K562 (cell line): ENCODE data around the gene LBHD1. TPM values are rescaled to one million over a fixed set of nuclear protein-coding genes. Genes with fewer than 3 reads are reported as not detected.
A peak's percentile ranks its signal among the peaks of the same experiment; 100 is the strongest.

Experiments used
- ATAC-seq: fragments of 200-7000 bp; cut with Tn5 transposase; 3 replicates; pipeline ENCODE4 v1.9.1; 2020; ENCODE audit warnings: moderate library complexity
- BruUV-seq: library from RNA; stranded (reverse); fragments of 400-500 nt; replicated peaks from 2 replicates; lab custom pipeline; 2021; lab: Mats Ljungman, UMichigan
- CTCF ChIA-PET: fragments of 300-600 bp; formaldehyde crosslinking; extraction: SDS; loops from one replicate; lab custom pipeline; 2021; ENCODE audit warnings: low intra/inter-chr PET ratio; lab: Yijun Ruan, JAX
- POLR2A ChIA-PET: fragments of 300-600, 350-650 bp; sonication (Branson Sonifier 250); formaldehyde crosslinking; extraction: SDS; loops from one replicate; lab custom pipeline; 2021; ENCODE audit warnings: antibody characterized with exemption, inconsistent platforms; lab: Yijun Ruan, JAX
- DNase-seq, 4 experiments: peaks; one replicate each; pipeline versions ENCODE4 v3.0.0 to v3.0.0-alpha.2; 2011 to 2018; ENCODE audit warnings: low spot score in 3 of 4, mixed read lengths in 3 of 4; ENCODE audit errors: extremely low read depth in 1 of 4
- FAIRE-seq: peaks from 2 replicates; lab custom pipeline; 2011; peaks lifted over from hg19 to GRCh38; lab: Jason Lieb, UNC
- H2AFZ ChIP-seq: 2 replicates; pipeline ENCODE4 v1.6.0; 2011; ENCODE audit warnings: low read depth, low read length, control low read depth, inconsistent platforms
- H3K27ac ChIP-seq: fragments of 200-600 bp; 3 replicates; pipeline ENCODE4 v1.8.0; 2011; ENCODE audit warnings: low read depth, mild to moderate bottlenecking, control low read depth, inconsistent platforms, low read length, moderate library complexity, mixed read lengths; ENCODE audit errors: extremely low read depth
- H3K27me3 ChIP-seq, 2 experiments: fragments of 300-600 bp in 1 of 2; 2 replicates in 1 of 2; 3 replicates in 1 of 2; pipeline versions ENCODE4 v1.6.0 to v1.8.0; 2011; ENCODE audit warnings: inconsistent platforms in 2 of 2, low read length in 2 of 2, mild to moderate bottlenecking in 1 of 2, mixed read lengths in 1 of 2, moderate library complexity in 1 of 2; ENCODE audit not compliant: control insufficient read depth in 2 of 2, insufficient read depth in 2 of 2
- H3K36me3 ChIP-seq: fragments of 300-600 bp; 3 replicates; pipeline ENCODE4 v1.8.0; 2011; ENCODE audit warnings: mild to moderate bottlenecking, low read length, inconsistent platforms; ENCODE audit not compliant: control insufficient read depth, insufficient read depth
- H3K4me1 ChIP-seq, 2 experiments: fragments of 200-600 bp in 1 of 2; replicated peaks in 1 of 2; 2 replicates in 1 of 2; 3 replicates in 1 of 2; pipeline versions ENCODE4 v1.5.1 to v1.8.0; 2011; ENCODE audit warnings: inconsistent platforms in 2 of 2, low read length in 2 of 2, mild to moderate bottlenecking in 1 of 2, mixed read lengths in 1 of 2, moderate library complexity in 1 of 2; ENCODE audit not compliant: control insufficient read depth in 2 of 2, insufficient read depth in 2 of 2
- H3K4me2 ChIP-seq: 2 replicates; pipeline ENCODE4 v1.6.1; 2011; ENCODE audit warnings: low read length, control low read depth, inconsistent platforms, mixed read lengths; ENCODE audit not compliant: insufficient read depth
- H3K4me3 ChIP-seq: fragments of 200-600 bp; sonication (generic), shearing (Covaris generic); 2 replicates; pipeline ENCODE4 v1.5.1; 2016; ENCODE audit warnings: control low read depth, inconsistent platforms
- H3K79me2 ChIP-seq: fragments of 200-600 bp; 3 replicates; pipeline ENCODE4 v1.8.0; 2011; ENCODE audit warnings: low read length, inconsistent platforms; ENCODE audit not compliant: control insufficient read depth, insufficient read depth
- H3K9ac ChIP-seq, 2 experiments: 2 replicates each; pipeline versions ENCODE4 v1.6.0 to v1.6.1; 2011; ENCODE audit warnings: low read depth in 2 of 2, low read length in 2 of 2, control low read depth in 1 of 2, inconsistent platforms in 1 of 2, mild to moderate bottlenecking in 1 of 2, mixed read lengths in 1 of 2; ENCODE audit not compliant: insufficient read depth in 1 of 2
- H3K9me1 ChIP-seq: one replicate; pipeline ENCODE4 v1.6.0; 2011; ENCODE audit warnings: inconsistent platforms, mild to moderate bottlenecking, low read length, moderate library complexity; ENCODE audit not compliant: control insufficient read depth, insufficient read depth
- H3K9me3 ChIP-seq: replicated peaks from 2 replicates; pipeline ENCODE4 v1.5.1; 2011; ENCODE audit warnings: low read depth, low read length, inconsistent platforms; ENCODE audit not compliant: control insufficient read depth, insufficient read depth
- H4K20me1 ChIP-seq: replicated peaks from 2 replicates; pipeline ENCODE4 v1.6.1; 2011; ENCODE audit warnings: low read length, inconsistent platforms, mixed read lengths; ENCODE audit not compliant: control insufficient read depth, insufficient read depth
- GABPB1 ChIP-seq: sonication (generic); formaldehyde crosslinking; IDR thresholded peaks from 2 replicates; pipeline ENCODE4 v1.8.0; 2022; ENCODE audit warnings: mild to moderate bottlenecking, missing genetic modification reagents
- HDAC1 ChIP-seq, 2 experiments: fragments of 450-650 bp; IDR thresholded peaks; 2 replicates each; pipeline ENCODE4 v1.6.1; 2016 to 2017; ENCODE audit warnings: inconsistent platforms in 1 of 2, mild to moderate bottlenecking in 1 of 2, moderate library complexity in 1 of 2
- HNRNPH1 ChIP-seq: fragments of 200-400 bp; formaldehyde crosslinking; optimal IDR thresholded peaks from 2 replicates; pipeline ENCODE3; 2017; ENCODE audit warnings: low read depth, mild to moderate bottlenecking, low read length, moderate library complexity
- HNRNPL ChIP-seq: fragments of 200-400 bp; formaldehyde crosslinking; IDR thresholded peaks from 2 replicates; pipeline ENCODE4 v1.6.1; 2017; ENCODE audit warnings: low read depth, mild to moderate bottlenecking, low read length
- MYBL2 ChIP-seq, 2 experiments: fragments of 450-650 bp in 1 of 2; sonication (generic) in 1 of 2; formaldehyde crosslinking in 1 of 2; IDR thresholded peaks; 2 replicates each; pipeline versions ENCODE4 v1.6.1 to v1.8.1; 2017 to 2022; ENCODE audit warnings: borderline replicate concordance in 1 of 2, inconsistent platforms in 1 of 2, low read depth in 1 of 2, mild to moderate bottlenecking in 1 of 2, missing genetic modification reagents in 1 of 2, moderate library complexity in 1 of 2
- NONO ChIP-seq, 2 experiments: fragments of 200-400 bp in 1 of 2; fragments of 450-650 bp in 1 of 2; formaldehyde crosslinking in 1 of 2; IDR thresholded peaks; 2 replicates each; pipeline ENCODE4 v1.6.1; 2017; ENCODE audit warnings: low read depth in 2 of 2, mild to moderate bottlenecking in 2 of 2, moderate library complexity in 2 of 2, low read length in 1 of 2
- POLR2G ChIP-seq: fragments of 200-400 bp; formaldehyde crosslinking; IDR thresholded peaks from 2 replicates; pipeline ENCODE4 v1.6.1; 2017; ENCODE audit warnings: low read depth, mild to moderate bottlenecking, antibody characterized with exemption, low read length, moderate library complexity
- ZNF175 ChIP-seq: fragments of 200-800 bp; sonication (Bioruptor generic); IDR thresholded peaks from 2 replicates; pipeline ENCODE4 v1.6.1; 2016; ENCODE audit warnings: low read depth, mild to moderate bottlenecking, missing genetic modification characterization, missing compliant biosample characterization
- WGBS: fragments of 100-300 bp; shearing (Covaris generic); methylation state at CpG from one replicate; pipeline ENCODE4 v1.1.6; 2016; ENCODE audit warnings: low coverage, mixed read lengths; ENCODE audit not compliant: insufficient coverage; ENCODE audit errors: missing lambda C conversion rate; 5-methylcytosine and 5-hydroxymethylcytosine counted together
- in situ Hi-C: fragments of 300-500 bp; cut with MboI; formaldehyde crosslinking; loops from 4 replicates; pipeline ENCODE4 v1.15.0; 2018; ENCODE audit warnings: inconsistent platforms, mixed read lengths
- intact Hi-C: fragments of 100-400 bp; cut with micrococcal nuclease; formaldehyde crosslinking; loops from 2 replicates; pipeline ENCODE4 v1.14.2; 2022
- polyA plus RNA-seq, 8 experiments: library from polyadenylated mRNA; depleted of rRNA in 4 of 8; stranded (reverse) in 5 of 8; unstranded in 3 of 8; fragments of >200 nt; fragmentation: Nextera tagmentation in 2 of 8; fragmentation: Illumina TruSeq in 1 of 8; extraction: Ambion mirVana in 2 of 8; extraction: Trizol in 1 of 8; gene quantifications; 2 replicates each; pipeline versions ENCODE4 v1.2.1 to v1.2.3, GENCODE V29; 2011 to 2014; ENCODE audit warnings: inconsistent platforms in 1 of 8, missing spikeins in 1 of 8
- total RNA-seq, 7 experiments: library from RNA; depleted of rRNA in 6 of 7; stranded (reverse); fragments of >200 nt in 6 of 7; fragmentation: Illumina TruSeq in 2 of 7; extraction: Trizol in 2 of 7; gene quantifications; 2 replicates each; pipeline versions ENCODE4 v1.2.1 to v1.2.3, GENCODE V29; 2011 to 2021; ENCODE audit warnings: low replicate concordance in 1 of 7
- TF ChIP-seq, protein P1 (sequence below): sonication (generic); formaldehyde crosslinking; IDR thresholded peaks from 2 replicates; pipeline ENCODE4 v1.8.1; 2023; ENCODE audit warnings: mild to moderate bottlenecking, missing genetic modification reagents

The LBHD1 gene
- total and polyA plus RNA-seq, 9 of the 15 experiments (the other 6 are each of a cell fraction or from before 2014, with no cell fraction given) = 2.6 to 28.0 (median 12.5) TPM

DNA sequence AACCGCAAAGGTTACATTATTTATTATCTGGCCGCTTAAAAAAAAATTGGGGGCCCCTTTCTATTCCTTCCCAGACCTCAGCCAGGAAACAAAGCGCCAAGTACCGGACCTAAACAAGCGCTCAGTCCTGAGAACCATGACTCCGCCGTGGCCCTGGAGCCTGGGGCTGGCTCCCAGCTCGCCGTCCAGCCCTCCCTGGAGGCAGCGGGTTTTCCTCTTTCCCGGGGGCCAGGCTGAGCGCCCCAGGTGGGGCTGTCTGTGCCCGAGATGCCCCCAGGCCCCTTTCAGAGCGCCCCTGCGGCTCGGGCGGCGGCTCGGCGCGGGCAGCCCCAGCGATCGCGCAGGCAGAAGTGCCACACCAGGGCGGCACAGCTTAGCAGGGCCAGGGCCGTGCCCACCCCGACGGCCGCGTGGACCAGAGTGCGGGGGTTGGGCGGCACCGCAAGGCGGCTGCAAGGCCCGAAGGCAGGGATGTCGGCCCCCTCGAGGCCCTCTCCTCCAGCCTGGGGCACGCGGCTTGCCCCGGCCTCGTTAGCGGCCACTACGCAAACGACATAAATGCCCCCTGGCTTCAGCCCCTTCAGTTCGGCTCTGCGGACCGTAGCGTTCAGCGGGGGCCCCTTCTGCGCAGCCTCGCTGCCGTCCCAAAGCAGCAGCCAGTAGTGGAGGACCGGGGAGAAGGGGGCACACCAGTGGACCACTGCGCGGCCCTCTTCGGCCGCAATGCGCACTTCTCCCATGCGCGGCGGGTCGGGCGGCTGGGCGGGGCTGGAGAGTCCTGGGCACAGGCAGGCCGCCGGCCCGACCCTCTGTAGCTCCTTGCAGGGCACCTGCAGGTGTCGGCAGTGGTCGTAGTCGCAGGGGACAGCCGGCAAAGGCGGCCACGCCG is 15.7 kb upstream of the LBHD1 start:
- Histone ChIP-seq H3K79me2 (no peaks in the 10 kb centered on the region), H3K27me3 (no peaks in the 10 kb centered on the region), H3K9me1 (no peaks in the 10 kb centered on the region), H2AFZ (no peak overlapping the region), H4K20me1 (no peaks in the 10 kb centered on the region), H3K27ac (no peak overlapping the region), H3K4me1 (peaks cover under 1 to 16% of the 10 kb centered on the region in 2 experiments; a peak in 3 of 5 replicates), H3K4me3 (no peak overlapping the region), H3K4me2 (no peak overlapping the region), H3K36me3 (peaks cover 25% of the 10 kb centered on the region; the same call in 2 of the 3 replicates), H3K9ac (peak overlapping the region in 1 of 2 experiments; percentile 72; a peak in 2 of 4 replicates), H3K9me3 (no peaks in the 10 kb centered on the region)
- no peak for TF ChIP-seq MYBL2 (IDR thresholded peaks at IDR 0.05; ENCODE audit: low read depth)
- no peak for TF ChIP-seq MYBL2 (CRISPR knock-in tag; IDR thresholded peaks at IDR 0.05; ENCODE audit: borderline replicate concordance)
- TF ChIP-seq ZNF175 (CRISPR knock-in tag) = no peak
- TF ChIP-seq HNRNPH1 = no peak
- TF ChIP-seq GABPB1 (CRISPR knock-in tag) = 0 out of 2 replicates have a peak, but pooled peaks have one; percentile 16
- no peak for TF ChIP-seq NONO (IDR thresholded peaks at IDR 0.05; ENCODE audit: low read depth in 2 of 2, low read length in 1 of 2)
- TF ChIP-seq, protein P1, sequence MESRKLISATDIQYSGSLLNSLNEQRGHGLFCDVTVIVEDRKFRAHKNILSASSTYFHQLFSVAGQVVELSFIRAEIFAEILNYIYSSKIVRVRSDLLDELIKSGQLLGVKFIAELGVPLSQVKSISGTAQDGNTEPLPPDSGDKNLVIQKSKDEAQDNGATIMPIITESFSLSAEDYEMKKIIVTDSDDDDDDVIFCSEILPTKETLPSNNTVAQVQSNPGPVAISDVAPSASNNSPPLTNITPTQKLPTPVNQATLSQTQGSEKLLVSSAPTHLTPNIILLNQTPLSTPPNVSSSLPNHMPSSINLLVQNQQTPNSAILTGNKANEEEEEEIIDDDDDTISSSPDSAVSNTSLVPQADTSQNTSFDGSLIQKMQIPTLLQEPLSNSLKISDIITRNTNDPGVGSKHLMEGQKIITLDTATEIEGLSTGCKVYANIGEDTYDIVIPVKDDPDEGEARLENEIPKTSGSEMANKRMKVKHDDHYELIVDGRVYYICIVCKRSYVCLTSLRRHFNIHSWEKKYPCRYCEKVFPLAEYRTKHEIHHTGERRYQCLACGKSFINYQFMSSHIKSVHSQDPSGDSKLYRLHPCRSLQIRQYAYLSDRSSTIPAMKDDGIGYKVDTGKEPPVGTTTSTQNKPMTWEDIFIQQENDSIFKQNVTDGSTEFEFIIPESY (CRISPR knock-in tag) = peak; percentile 86
- no peak for TF ChIP-seq HDAC1 (IDR thresholded peaks at IDR 0.05)
- TF ChIP-seq POLR2G = peak; percentile 69
- peak; percentile 44; the same call in 1 of the 2 replicates for TF ChIP-seq HNRNPL
- intact Hi-C loops (no loop called here), in situ Hi-C loops (no loop called here)
- POLR2A ChIA-PET = interaction anchor here (0.7 to 1.9 kb wide), 3 partner anchors 7 to 16 kb away, joined by 3 to 11 read pairs (median 3); partner anchors contain the start of gene UQCC3
- FAIRE-seq = no peak
- BruUV-seq = no TSS peak
- no peak; the same call in 2 of the 3 replicates for ATAC-seq
- no peak for DNase-seq
- CTCF ChIA-PET = no interaction called here
- WGBS = 86% methylated on average over 30 of the region's 74 CpGs
